ENCODE results near the gene RNF186. TPM values are rescaled to one million over a fixed set of nuclear protein-coding genes. Genes with fewer than 3 reads are reported as not detected.
A peak's percentile ranks its signal among the peaks of the same experiment; 100 is the strongest.

Gene RNF186
- total RNA-seq, 1 experiment from 2014 or later, result not detected

GRCh38 chr1:19837866-19838265, 22.8 kb upstream of the RNF186 start:
- no TSS peak for BruUV-seq (replicated peaks)
- no peak overlapping the region for H3K4me3 Mint-ChIP-seq (ENCODE audit: unreplicated experiment)
- intact Hi-C loops (cut with micrococcal nuclease), result no loop called here
- POLR2A ChIA-PET, result no interaction called here
- no peaks in the 10 kb centered on the region for H3K4me1 Mint-ChIP-seq (ENCODE audit: insufficient read depth, unreplicated experiment)
- peaks cover 14% of the 10 kb centered on the region for H3K27me3 Mint-ChIP-seq (ENCODE audit: insufficient read depth, unreplicated experiment)
- no peak overlapping the region for H3K27ac Mint-ChIP-seq (ENCODE audit: low read depth, unreplicated experiment)
- CTCF ChIA-PET, result no interaction called here
- no peak for DNase-seq (ENCODE audit: unreplicated experiment)
- no peak for TF ChIP-seq CTCF (IDR thresholded peaks at IDR 0.05; ENCODE audit: unreplicated experiment)
- no peaks in the 10 kb centered on the region for H3K36me3 Mint-ChIP-seq (ENCODE audit: insufficient read depth, unreplicated experiment)
- no peaks in the 10 kb centered on the region for H3K9me3 Mint-ChIP-seq (ENCODE audit: unreplicated experiment)

GRCh38 chr1:19835578-19835977, 20.5 kb upstream of the RNF186 start:
- no peak for DNase-seq (ENCODE audit: unreplicated experiment)
- no peaks in the 10 kb centered on the region for H3K36me3 Mint-ChIP-seq (ENCODE audit: insufficient read depth, unreplicated experiment)
- TF ChIP-seq CTCF (IDR thresholded peaks at IDR 0.05; ENCODE audit: unreplicated experiment), result no peak
- BruUV-seq (replicated peaks), result no TSS peak
- H3K4me1 Mint-ChIP-seq (ENCODE audit: insufficient read depth, unreplicated experiment), result no peaks in the 10 kb centered on the region
- H3K27ac Mint-ChIP-seq (ENCODE audit: low read depth, unreplicated experiment), result no peak overlapping the region
- ChIA-PET CTCF (interaction anchor here (0.5 kb wide), 1 partner anchor 577 kb away, joined by 3 read pairs; no protein-coding TSS in a partner anchor), POLR2A (no interaction called here)
- H3K9me3 Mint-ChIP-seq (ENCODE audit: unreplicated experiment), result no peaks in the 10 kb centered on the region
- intact Hi-C loops (cut with micrococcal nuclease), result no loop called here
- no peak overlapping the region for H3K4me3 Mint-ChIP-seq (ENCODE audit: unreplicated experiment)
- peaks cover 32% of the 10 kb centered on the region for H3K27me3 Mint-ChIP-seq (ENCODE audit: insufficient read depth, unreplicated experiment)

- Mint-ChIP-seq H3K27ac (ENCODE audit: low read depth, unreplicated experiment) (no peak overlapping the region), H3K4me3 (ENCODE audit: unreplicated experiment) (no peak overlapping the region), H3K36me3 (ENCODE audit: insufficient read depth, unreplicated experiment) (no peaks in the 10 kb centered on the region), H3K9me3 (ENCODE audit: unreplicated experiment) (peaks cover 5% of the 10 kb centered on the region), H3K27me3 (ENCODE audit: insufficient read depth, unreplicated experiment) (peaks cover 22% of the 10 kb centered on the region), H3K4me1 (ENCODE audit: insufficient read depth, unreplicated experiment) (no peaks in the 10 kb centered on the region)
- no TSS peak for BruUV-seq (replicated peaks)
- ChIA-PET POLR2A (no interaction called here), CTCF (interaction anchor here (0.7 kb wide), 1 partner anchor 153 kb away, joined by 3 read pairs; no protein-coding TSS in a partner anchor)
- TF ChIP-seq CTCF (IDR thresholded peaks at IDR 0.05; ENCODE audit: unreplicated experiment), result no peak
- no peak for DNase-seq (ENCODE audit: unreplicated experiment)
- intact Hi-C loops (cut with micrococcal nuclease), result no loop called here
Measured at GRCh38 chr1:19831441-19831840, 16.4 kb upstream of the RNF186 start.

- peaks cover 20% of the 10 kb centered on the region for H3K27me3 Mint-ChIP-seq (ENCODE audit: insufficient read depth, unreplicated experiment)
- no TSS peak for BruUV-seq (replicated peaks)
- H3K4me1 Mint-ChIP-seq (ENCODE audit: insufficient read depth, unreplicated experiment), result no peaks in the 10 kb centered on the region
- POLR2A ChIA-PET, result interaction anchor here (0.6 kb wide), 1 partner anchor 35 kb away, joined by 3 read pairs; no protein-coding TSS in a partner anchor
- H3K27ac Mint-ChIP-seq (ENCODE audit: low read depth, unreplicated experiment), result peak overlapping the region; percentile 31
- peaks cover 5% of the 10 kb centered on the region for H3K9me3 Mint-ChIP-seq (ENCODE audit: unreplicated experiment)
- CTCF ChIA-PET, result no interaction called here
- no peak overlapping the region for H3K4me3 Mint-ChIP-seq (ENCODE audit: unreplicated experiment)
- H3K36me3 Mint-ChIP-seq (ENCODE audit: insufficient read depth, unreplicated experiment), result no peaks in the 10 kb centered on the region
- TF ChIP-seq CTCF (IDR thresholded peaks at IDR 0.05; ENCODE audit: unreplicated experiment), result no peak
- intact Hi-C loops (cut with micrococcal nuclease), result no loop called here
- peak; percentile 42 for DNase-seq (ENCODE audit: unreplicated experiment)
Measured at GRCh38 chr1:19828546-19828945, 13.5 kb upstream of the RNF186 start.
